Measurements from ENCODE around the gene CILP2. TPM values are rescaled to one million over a fixed set of nuclear protein-coding genes. Genes with fewer than 3 reads are reported as not detected.

Gene CILP2
- total and polyA plus RNA-seq, 2 of the 4 experiments (the other 2 are of a cell fraction), result 0.18 to 0.87 TPM

DNA sequence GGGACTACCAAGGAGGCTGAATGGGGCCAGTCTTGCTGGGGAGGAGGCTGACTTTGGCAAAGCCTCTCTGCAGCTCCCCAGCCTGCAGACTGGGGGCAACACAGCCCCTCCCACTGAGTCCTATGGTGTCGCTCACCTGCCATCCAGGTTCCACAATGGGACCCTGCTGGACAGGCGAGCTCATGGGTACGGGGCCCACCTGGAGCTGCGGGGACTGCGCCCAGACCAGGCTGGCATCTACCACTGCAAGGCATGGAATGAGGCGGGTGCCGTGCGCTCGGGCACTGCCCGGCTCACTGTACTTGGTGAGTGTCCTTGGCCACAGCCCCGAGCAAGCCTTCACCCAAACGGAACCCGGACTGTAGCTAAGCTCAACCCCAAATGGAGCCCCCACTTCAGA is 5.0 kb downstream of the CILP2 start:
- no peak for ATAC-seq (ENCODE audit: low read depth)
- no TSS peak for BruUV-seq (replicated peaks)

More for the DNA sequence above, 5.0 kb downstream of the CILP2 start:
- Histone ChIP-seq H3K4me2 (ENCODE audit: low read depth, low read length) (no peak overlapping the region), H2AFZ (replicated peaks; ENCODE audit: low read length, poor library complexity) (no peak overlapping the region), H3K56ac (ENCODE audit: extremely low read depth, insufficient read depth, low read length) (no peak overlapping the region), H3K79me1 (ENCODE audit: low read depth in 1 of 2, low read length in 2 of 2) (no peaks in the 10 kb centered on the region), H2AK5ac (ENCODE audit: low read depth, low read length) (no peak overlapping the region), H3K4me1 (ENCODE audit: control insufficient read depth, insufficient read depth, low read length) (no peaks in the 10 kb centered on the region; the same call in 1 of the 2 replicates), H3K14ac (replicated peaks; ENCODE audit: low read depth, low read length) (no peak overlapping the region), H3K4ac (ENCODE audit: low read depth, low read length) (no peak overlapping the region), H3K9me3 (ENCODE audit: control insufficient read depth, insufficient read depth, low read length) (no peaks in the 10 kb centered on the region; the same call in 1 of the 2 replicates), H4K20me1 (ENCODE audit: insufficient read depth, low read length) (no peaks in the 10 kb centered on the region), H2AK9ac (replicated peaks; ENCODE audit: low read depth, low read length, poor library complexity) (no peak overlapping the region), H4K8ac (ENCODE audit: low read depth in 2 of 2, low read length in 2 of 2) (no peak overlapping the region), H3K4me3 (ENCODE audit: insufficient read depth, low read depth, low read length) (no peak overlapping the region), H4K91ac (ENCODE audit: insufficient read depth, low read depth, low read length) (no peak overlapping the region), H3K9ac (ENCODE audit: low read depth, low read length) (no peak overlapping the region), H3K23ac (ENCODE audit: low read depth, low read length) (no peak overlapping the region), H3K36me3 (ENCODE audit: control insufficient read depth, insufficient read depth, low read length) (no peaks in the 10 kb centered on the region), H2BK20ac (ENCODE audit: low read depth, low read length) (no peak overlapping the region), H3K9me1 (ENCODE audit: insufficient read depth, low read length) (no peaks in the 10 kb centered on the region), H2BK120ac (ENCODE audit: low read depth, low read length) (no peak overlapping the region), H3K27me3 (ENCODE audit: control insufficient read depth, insufficient read depth, low read length) (peaks cover 28% of the 10 kb centered on the region), H4K5ac (ENCODE audit: low read depth, low read length) (no peak overlapping the region), H2BK15ac (ENCODE audit: low read depth, low read length) (no peak overlapping the region), H2BK5ac (ENCODE audit: low read depth, low read length, poor library complexity, severe bottlenecking) (no peak overlapping the region), H3K18ac (ENCODE audit: low read depth, low read length) (no peak overlapping the region), H3K27ac (ENCODE audit: insufficient read depth, low read length) (no peak overlapping the region)
- ChIA-PET POLR2A (ENCODE audit: unreplicated experiment) (no interaction called here), CTCF (interaction anchor here (0.5 kb wide), 1 partner anchor 30 kb away, joined by 3 read pairs; no protein-coding TSS in a partner anchor)
- dilution Hi-C loops (cut with HindIII; ENCODE audit: low sequenced_read_pairs, unreplicated experiment), result no loop called here
- WGBS, 2 experiments (ENCODE audit: extremely low coverage in 2 of 2, insufficient read length in 1 of 2), result 91% methylated on average over 13 of the region's 13 CpGs; no CpG with 5 or more reads in 1 of the 2 experiments
- in situ Hi-C loops (cut with MboI; ENCODE audit: low sequenced_read_pairs), result loop anchor here (25.0 kb wide), 1 partner anchor 419 kb away; no protein-coding TSS in a partner anchor
- TF ChIP-seq, protein P1, sequence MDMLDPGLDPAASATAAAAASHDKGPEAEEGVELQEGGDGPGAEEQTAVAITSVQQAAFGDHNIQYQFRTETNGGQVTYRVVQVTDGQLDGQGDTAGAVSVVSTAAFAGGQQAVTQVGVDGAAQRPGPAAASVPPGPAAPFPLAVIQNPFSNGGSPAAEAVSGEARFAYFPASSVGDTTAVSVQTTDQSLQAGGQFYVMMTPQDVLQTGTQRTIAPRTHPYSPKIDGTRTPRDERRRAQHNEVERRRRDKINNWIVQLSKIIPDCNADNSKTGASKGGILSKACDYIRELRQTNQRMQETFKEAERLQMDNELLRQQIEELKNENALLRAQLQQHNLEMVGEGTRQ (IDR thresholded peaks at IDR 0.05; ENCODE audit: low read depth, low read length), result no peak
- no peak for TF ChIP-seq CEBPB (IDR thresholded peaks at IDR 0.05; ENCODE audit: low read depth, low read length)
- TF ChIP-seq BHLHE40 (IDR thresholded peaks at IDR 0.05; ENCODE audit: low read depth, low read length), result no peak
- no peak for TF ChIP-seq MXI1 (IDR thresholded peaks at IDR 0.05; ENCODE audit: borderline replicate concordance, low read depth, low read length)
- no peak for TF ChIP-seq RFX5 (IDR thresholded peaks at IDR 0.05; ENCODE audit: low read depth, low read length)
- TF ChIP-seq SMC3 (IDR thresholded peaks at IDR 0.05; ENCODE audit: low read depth, low read length), result no peak
- no peak for TF ChIP-seq MAFK (IDR thresholded peaks at IDR 0.05; ENCODE audit: low read depth, low read length)
- TF ChIP-seq FOS (IDR thresholded peaks at IDR 0.05; ENCODE audit: low read depth, low read length), result no peak
- TF ChIP-seq MAZ (IDR thresholded peaks at IDR 0.05; ENCODE audit: borderline replicate concordance, low read depth, low read length), result no peak
- TF ChIP-seq NFE2L2 (IDR thresholded peaks at IDR 0.05; ENCODE audit: low read depth, low read length), result no peak
- no peak for TF ChIP-seq POLR2A (IDR thresholded peaks at IDR 0.05; ENCODE audit: low read depth, low read length)
- intact Hi-C loops (cut with micrococcal nuclease), result no loop called here
- DNase-seq, result no peak

Data from IMR-90 (cell line).